IMR-90 (cell line): Measurements from ENCODE around the gene TMEM95. TPM values are rescaled to one million over a fixed set of nuclear protein-coding genes. Genes with fewer than 3 reads are reported as not detected.

Experiments used
- ATAC-seq: fragments of 200-7000 bp; cut with Tn5 transposase; 2 replicates; pipeline ENCODE4 v1.9.1; 2020; ENCODE audit warnings: low read depth, mild to moderate bottlenecking, moderate library complexity
- BruUV-seq: library from RNA; stranded (reverse); fragments of 400-500 nt; replicated peaks from 2 replicates; lab custom pipeline; 2021; lab: Mats Ljungman, UMichigan
- CTCF ChIA-PET: fragments of 300-600 bp; formaldehyde crosslinking; extraction: SDS; loops from one replicate; lab custom pipeline; 2021; ENCODE audit warnings: antibody characterized with exemption; lab: Yijun Ruan, JAX
- POLR2A ChIA-PET: fragments of 300-600 bp; sonication (Branson Sonifier 250); formaldehyde crosslinking; loops from one replicate; lab custom pipeline; 2022; ENCODE audit warnings: antibody characterized with exemption; ENCODE audit not compliant: unreplicated experiment; lab: Charles Lee
- DNase-seq: peaks from one replicate; pipeline ENCODE4 v3.0.0; 2013
- H2AFZ ChIP-seq: replicated peaks from 2 replicates; pipeline ENCODE3; 2013; ENCODE audit warnings: low read length, mild to moderate bottlenecking; ENCODE audit not compliant: poor library complexity
- H2AK5ac ChIP-seq: 2 replicates; pipeline ENCODE4 v1.6.1; 2013; ENCODE audit warnings: low read depth, low read length, inconsistent platforms
- H2AK9ac ChIP-seq: replicated peaks from 2 replicates; pipeline ENCODE3; 2013; ENCODE audit warnings: mild to moderate bottlenecking, low read depth, low read length, moderate library complexity; ENCODE audit not compliant: poor library complexity
- H2BK120ac ChIP-seq: 2 replicates; pipeline ENCODE4 v1.6.1; 2013; ENCODE audit warnings: low read depth, low read length, inconsistent platforms
- H2BK15ac ChIP-seq: 3 replicates; pipeline ENCODE4 v1.6.1; 2013; ENCODE audit warnings: low read depth, low read length, inconsistent platforms
- H2BK20ac ChIP-seq: 2 replicates; pipeline ENCODE4 v1.6.1; 2013; ENCODE audit warnings: low read depth, mild to moderate bottlenecking, inconsistent platforms, low read length, moderate library complexity
- H2BK5ac ChIP-seq: 2 replicates; pipeline ENCODE4 v1.6.1; 2013; ENCODE audit warnings: mild to moderate bottlenecking, low read depth, low read length, inconsistent platforms; ENCODE audit not compliant: poor library complexity, severe bottlenecking
- H3K14ac ChIP-seq: replicated peaks from 2 replicates; pipeline ENCODE4 v1.6.1; 2013; ENCODE audit warnings: low read depth, low read length, inconsistent platforms
- H3K18ac ChIP-seq: 2 replicates; pipeline ENCODE4 v1.6.1; 2013; ENCODE audit warnings: low read depth, low read length, control low read depth
- H3K23ac ChIP-seq: 2 replicates; pipeline ENCODE4 v1.6.1; 2013; ENCODE audit warnings: low read depth, low read length, inconsistent platforms
- H3K27ac ChIP-seq: 2 replicates; pipeline ENCODE4 v1.5.1; 2013; ENCODE audit warnings: mild to moderate bottlenecking, control low read depth, low read length; ENCODE audit not compliant: insufficient read depth
- H3K27me3 ChIP-seq: 2 replicates; pipeline ENCODE4 v1.6.1; 2013; ENCODE audit warnings: low read length; ENCODE audit not compliant: control insufficient read depth, insufficient read depth
- H3K36me3 ChIP-seq: 2 replicates; pipeline ENCODE4 v1.6.1; 2013; ENCODE audit warnings: low read length, mixed read lengths; ENCODE audit not compliant: control insufficient read depth, insufficient read depth
- H3K4ac ChIP-seq: 2 replicates; pipeline ENCODE4 v1.6.1; 2013; ENCODE audit warnings: low read depth, low read length, inconsistent platforms
- H3K4me1 ChIP-seq: 2 replicates; pipeline ENCODE4 v1.6.1; 2013; ENCODE audit warnings: low read length, mixed read lengths; ENCODE audit not compliant: control insufficient read depth, insufficient read depth
- H3K4me2 ChIP-seq: 2 replicates; pipeline ENCODE4 v1.6.1; 2013; ENCODE audit warnings: low read depth, mild to moderate bottlenecking, control low read depth, low read length, moderate library complexity
- H3K4me3 ChIP-seq: 2 replicates; pipeline ENCODE4 v1.5.1; 2013; ENCODE audit warnings: low read depth, mild to moderate bottlenecking, control low read depth, low read length, moderate library complexity; ENCODE audit not compliant: insufficient read depth
- H3K56ac ChIP-seq: 2 replicates; pipeline ENCODE4 v1.6.1; 2013; ENCODE audit warnings: low read length, inconsistent platforms; ENCODE audit not compliant: insufficient read depth; ENCODE audit errors: extremely low read depth
- H3K79me1 ChIP-seq, 2 experiments: 2 replicates each; pipeline ENCODE4 v1.6.1; 2013; ENCODE audit warnings: low read length in 2 of 2, inconsistent platforms in 1 of 2, low read depth in 1 of 2
- H3K9ac ChIP-seq: 2 replicates; pipeline ENCODE4 v1.6.1; 2013; ENCODE audit warnings: low read depth, low read length, control low read depth
- H3K9me1 ChIP-seq: 2 replicates; pipeline ENCODE4 v1.6.1; 2013; ENCODE audit warnings: low read length, inconsistent platforms; ENCODE audit not compliant: insufficient read depth
- H3K9me3 ChIP-seq: 2 replicates; pipeline ENCODE4 v1.6.1; 2013; ENCODE audit warnings: low read length; ENCODE audit not compliant: control insufficient read depth, insufficient read depth
- H4K20me1 ChIP-seq: 2 replicates; pipeline ENCODE4 v1.6.1; 2013; ENCODE audit warnings: low read length, inconsistent platforms; ENCODE audit not compliant: insufficient read depth
- H4K5ac ChIP-seq: 2 replicates; pipeline ENCODE4 v1.6.1; 2013; ENCODE audit warnings: mild to moderate bottlenecking, low read depth, low read length, control low read depth
- H4K8ac ChIP-seq, 2 experiments: 2 replicates each; pipeline ENCODE4 v1.6.1; 2013; ENCODE audit warnings: low read depth in 2 of 2, low read length in 2 of 2, control low read depth in 1 of 2, inconsistent platforms in 1 of 2
- H4K91ac ChIP-seq: 2 replicates; pipeline ENCODE4 v1.6.1; 2013; ENCODE audit warnings: low read depth, low read length, inconsistent platforms; ENCODE audit not compliant: insufficient read depth
- BHLHE40 ChIP-seq: fragments of 150-350 bp; IDR thresholded peaks from 2 replicates; pipeline ENCODE4 v1.6.1; 2016; ENCODE audit warnings: mild to moderate bottlenecking, low read depth, low read length
- ELK1 ChIP-seq: fragments of 150-350 bp; IDR thresholded peaks from 2 replicates; pipeline ENCODE4 v1.6.1; 2016; ENCODE audit warnings: low read depth, mild to moderate bottlenecking, low read length, moderate library complexity, borderline replicate concordance
- FOS ChIP-seq: fragments of 150-350 bp; IDR thresholded peaks from 2 replicates; pipeline ENCODE4 v1.6.1; 2016; ENCODE audit warnings: low read depth, low read length
- MAFK ChIP-seq: IDR thresholded peaks from 2 replicates; pipeline ENCODE4 v1.6.1; 2012; ENCODE audit warnings: low read depth, low read length, improper control_type of control experiment
- MAZ ChIP-seq: IDR thresholded peaks from 2 replicates; pipeline ENCODE4 v1.6.1; 2012; ENCODE audit warnings: low read depth, mild to moderate bottlenecking, low read length, improper control_type of control experiment, moderate library complexity, borderline replicate concordance
- NFE2L2 ChIP-seq: fragments of 150-350 bp; IDR thresholded peaks from 2 replicates; pipeline ENCODE4 v1.6.1; 2016; ENCODE audit warnings: low read depth, mild to moderate bottlenecking, low read length
- RAD21 ChIP-seq: IDR thresholded peaks from 2 replicates; pipeline ENCODE4 v1.6.1; 2012; ENCODE audit warnings: low read length, improper control_type of control experiment
- RCOR1 ChIP-seq: IDR thresholded peaks from 2 replicates; pipeline ENCODE4 v1.6.1; 2012; ENCODE audit warnings: mild to moderate bottlenecking, low read length, improper control_type of control experiment; ENCODE audit not compliant: insufficient replicate concordance
- RFX5 ChIP-seq: IDR thresholded peaks from 2 replicates; pipeline ENCODE4 v1.8.0; 2012; ENCODE audit warnings: low read depth, mild to moderate bottlenecking, low read length, moderate library complexity
- SMC3 ChIP-seq: fragments of 150-350 bp; IDR thresholded peaks from 2 replicates; pipeline ENCODE4 v1.6.1; 2016; ENCODE audit warnings: low read depth, mild to moderate bottlenecking, antibody characterized with exemption, low read length, moderate library complexity
- WGBS, 2 experiments: methylation state at CpG; one replicate each; pipeline versions ENCODE4 v1.1.5 to v1.1.7; 2013; ENCODE audit warnings: missing lambda C conversion rate in 2 of 2; ENCODE audit not compliant: insufficient read length in 1 of 2; ENCODE audit errors: extremely low coverage in 2 of 2; 5-methylcytosine and 5-hydroxymethylcytosine counted together
- dilution Hi-C: fragments of 300-500 bp; cut with HindIII; formaldehyde crosslinking; loops from one replicate; pipeline ENCODE4 v1.14.3; 2018; ENCODE audit warnings: low sequenced_read_pairs; ENCODE audit not compliant: unreplicated experiment
- in situ Hi-C: fragments of 300-500 bp; cut with MboI; formaldehyde crosslinking; loops from 3 replicates; pipeline ENCODE4 v1.14.3; 2019; ENCODE audit warnings: low sequenced_read_pairs, inconsistent platforms, mixed read lengths
- intact Hi-C: fragments of 100-400 bp; cut with micrococcal nuclease; formaldehyde crosslinking; loops from 2 replicates; pipeline ENCODE4 v1.10.0; 2022
- polyA plus RNA-seq, 3 experiments: library from polyadenylated mRNA; depleted of rRNA; stranded (reverse); fragments of >200 nt; gene quantifications; 2 replicates each; pipeline ENCODE4 v1.2.3, GENCODE V29; 2012; ENCODE audit warnings: low replicate concordance in 1 of 3
- total RNA-seq: library from RNA; depleted of rRNA; stranded (reverse); fragments of >200 nt; gene quantifications from 2 replicates; pipeline ENCODE4 v1.2.3, GENCODE V29; 2012

The TMEM95 gene
- total and polyA plus RNA-seq, 2 of the 4 experiments (the other 2 are of a cell fraction) = not detected

GRCh38 chr17:7327501-7327900 lies 27.5 kb upstream of the TMEM95 start:
- Histone ChIP-seq H3K4ac (no peak overlapping the region), H3K9me1 (peaks cover 6% of the 10 kb centered on the region; the same call in 1 of the 2 replicates), H4K8ac (no peak overlapping the region), H3K56ac (no peak overlapping the region), H4K5ac (no peak overlapping the region), H3K36me3 (peaks cover 32% of the 10 kb centered on the region), H3K27me3 (no peaks in the 10 kb centered on the region), H3K9ac (no peak overlapping the region), H3K9me3 (no peaks in the 10 kb centered on the region), H2BK5ac (no peak overlapping the region), H3K18ac (no peak overlapping the region), H2BK120ac (no peak overlapping the region), H2AK5ac (no peak overlapping the region), H3K14ac (no peak overlapping the region), H3K27ac (no peak overlapping the region), H3K79me1 (peaks cover 10 to 29% of the 10 kb centered on the region in 2 experiments; a peak in 3 of 4 replicates), H3K4me3 (no peak overlapping the region), H2BK15ac (no peak overlapping the region), H4K20me1 (peaks cover 7% of the 10 kb centered on the region), H3K4me1 (peaks cover 5% of the 10 kb centered on the region; the same call in 1 of the 2 replicates), H2AK9ac (no peak overlapping the region), H4K91ac (no peak overlapping the region), H3K23ac (no peak overlapping the region), H2AFZ (no peak overlapping the region), H3K4me2 (no peak overlapping the region), H2BK20ac (no peak overlapping the region)
- in situ Hi-C loops = no loop called here
- DNase-seq = no peak
- POLR2A ChIA-PET = no interaction called here
- 92% methylated on average over 6 of the region's 17 CpGs; no CpG with 5 or more reads in 1 of the 2 experiments for WGBS, 2 experiments
- BruUV-seq = no TSS peak
- CTCF ChIA-PET = no interaction called here
- intact Hi-C loops = loop anchor here (10.0 kb wide), 1 partner anchor 237 kb away; the partner anchor contains the start of gene SENP3
- dilution Hi-C loops = no loop called here
- TF ChIP-seq MAZ (no peak), RAD21 (no peak), SMC3 (no peak), NFE2L2 (no peak), FOS (no peak), MAFK (no peak), RCOR1 (no peak), ELK1 (no peak), RFX5 (no peak), BHLHE40 (no peak)
- ATAC-seq = no peak
